Measurements from ENCODE around the gene TRMT112. TPM values are rescaled to one million over a fixed set of nuclear protein-coding genes. Genes with fewer than 3 reads are reported as not detected.
A peak's percentile ranks its signal among the peaks of the same experiment; 100 is the strongest.

Gene TRMT112
- total and polyA plus RNA-seq, 2 of the 8 experiments (the other 6 are each of a cell fraction or from before 2014, with no cell fraction given): 300 to 650 TPM

- POLR2A ChIA-PET (ENCODE audit: partially characterized antibody): interaction anchor here (0.7 to 1.9 kb wide), 9 partner anchors 8 to 66 kb away, joined by 3 to 14 read pairs (median 3); partner anchors contain the start of genes BAD, GPR137, PRDX5 and TRMT112
- Histone ChIP-seq H2AK5ac (ENCODE audit: low read depth, low read length) (no peak overlapping the region), H3K23ac (ENCODE audit: insufficient read length) (peak overlapping the region; percentile 66), H2BK5ac (ENCODE audit: low read depth, low read length) (no peak overlapping the region), H2BK120ac (replicated peaks; ENCODE audit: low read depth, low read length) (no peak overlapping the region), H3K4me3 (ENCODE audit: extremely low read depth in 1 of 4, insufficient read depth in 2 of 4, low read depth in 3 of 4, low read length in 4 of 4) (peak overlapping the region in 2 of 4 experiments; percentile 6 to 47; a peak in 2 of 8 replicates), H4K5ac (ENCODE audit: insufficient read length, low read depth, low read length) (no peak overlapping the region), H2BK20ac (ENCODE audit: low read length) (peak overlapping the region; percentile 61; the same call in 1 of the 2 replicates), H3K9me3 (ENCODE audit: insufficient read depth in 2 of 2, low read depth in 1 of 2, low read length in 1 of 2) (no peaks in the 10 kb centered on the region; a peak in 1 of 4 replicates), H2BK12ac (ENCODE audit: low read depth, low read length) (0 out of 2 replicates have a peak overlapping the region, but pooled peaks have one; percentile 60), H3K4ac (replicated peaks; ENCODE audit: insufficient read length, low read depth, low read length) (no peak overlapping the region), H3K9ac (replicated peaks in 1 of 4; ENCODE audit: extremely low read depth in 1 of 4, low read depth in 3 of 4, low read length in 3 of 4) (no peak overlapping the region), H3K36me3 (ENCODE audit: control insufficient read depth in 2 of 4, insufficient read depth in 4 of 4, low read length in 3 of 4) (no peaks in the 10 kb centered on the region; a peak in 1 of 8 replicates), H4K91ac (replicated peaks; ENCODE audit: insufficient read length, low read length) (no peak overlapping the region), H3K27me3 (replicated peaks in 1 of 4; ENCODE audit: control insufficient read depth in 3 of 4, extremely low read depth in 1 of 4, insufficient read depth in 3 of 4, low read length in 3 of 4) (peaks cover 70 to 91% (median 83%) of the 10 kb centered on the region in 4 experiments), H3K79me1 (ENCODE audit: low read depth, low read length) (no peaks in the 10 kb centered on the region), H3K4me2 (ENCODE audit: insufficient read depth in 1 of 2, low read depth in 2 of 2, low read length in 2 of 2) (peak overlapping the region; percentile 57 to 63; a peak in 2 of 4 replicates), H3K79me2 (ENCODE audit: control insufficient read depth in 1 of 2, insufficient read depth in 2 of 2, low read length in 2 of 2) (no peaks in the 10 kb centered on the region), H4K8ac (ENCODE audit: extremely low read depth, insufficient read depth, low read length) (no peak overlapping the region; the same call in 1 of the 2 replicates), H3K23me2 (ENCODE audit: low read depth, low read length) (peaks cover 7% of the 10 kb centered on the region; the same call in 1 of the 2 replicates), H2BK15ac (ENCODE audit: low read length) (no peak overlapping the region), H3K14ac (ENCODE audit: insufficient read length) (no peak overlapping the region), H4K20me1 (replicated peaks in 1 of 2; ENCODE audit: control insufficient read depth in 1 of 2, insufficient read depth in 2 of 2, low read length in 2 of 2) (peaks cover 0 to 14% of the 10 kb centered on the region in 2 experiments), H3K27ac (ENCODE audit: low read depth, low read length) (no peak overlapping the region), H3K56ac (replicated peaks; ENCODE audit: insufficient read length, low read depth, low read length) (no peak overlapping the region), H2AFZ (ENCODE audit: low read length) (no peak overlapping the region), H3K18ac (ENCODE audit: extremely low read depth, low read length) (no peak overlapping the region), H3K4me1 (replicated peaks in 1 of 4; ENCODE audit: control insufficient read depth in 3 of 4, insufficient read depth in 4 of 4, low read length in 3 of 4) (peaks cover 0 to 23% (median 14%) of the 10 kb centered on the region in 4 experiments; a peak in 5 of 7 replicates)
- TF ChIP-seq EZH2 (IDR thresholded peaks at IDR 0.05; ENCODE audit: low read depth, low read length, severe bottlenecking) (peak; percentile 73), RAD21 (IDR thresholded peaks at IDR 0.05 in 1 of 2, conservative IDR thresholded peaks at IDR 0.05 in 1 of 2; ENCODE audit: low read depth in 2 of 2, low read length in 2 of 2) (no peak), E2F6 (IDR thresholded peaks at IDR 0.05) (peak; percentile 26; the same call in 1 of the 2 replicates), SUZ12 (IDR thresholded peaks at IDR 0.05; ENCODE audit: low read length) (peak; percentile 81; the same call in 1 of the 2 replicates), RNF2 (IDR thresholded peaks at IDR 0.05; ENCODE audit: borderline replicate concordance, low read depth, low read length, missing control alignments, poor library complexity, severe bottlenecking) (peak; percentile 72)
- TF ChIP-seq, protein P1, sequence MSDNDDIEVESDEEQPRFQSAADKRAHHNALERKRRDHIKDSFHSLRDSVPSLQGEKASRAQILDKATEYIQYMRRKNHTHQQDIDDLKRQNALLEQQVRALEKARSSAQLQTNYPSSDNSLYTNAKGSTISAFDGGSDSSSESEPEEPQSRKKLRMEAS (IDR thresholded peaks at IDR 0.05): no peak
- CTCF ChIA-PET (ENCODE audit: partially characterized antibody): interaction anchor here (1.2 to 2.6 kb wide), 3 partner anchors 26 to 86 kb away, joined by 4 to 10 read pairs (median 5); no protein-coding TSS in a partner anchor
- FAIRE-seq (no peak), DNase-seq (ENCODE audit: low read depth in 1 of 2, low spot score in 2 of 2) (peak in 1 of 2 experiments; percentile 56)
- 66% methylated on average over 18 of the region's 18 CpGs; no CpG with 5 or more reads in 1 of the 2 experiments for WGBS, 2 experiments (ENCODE audit: extremely low coverage in 1 of 2, insufficient coverage in 1 of 2, insufficient read length in 1 of 2, insufficient replicate concordance in 2 of 2, low coverage in 1 of 2, low lambda C conversion rate in 2 of 2, missing lambda C conversion rate in 1 of 2)
Observed at GRCh38 chr11:64297699-64298358, 19.5 kb downstream of the TRMT112 start.
